Neural progenitor cell (in vitro differentiated cells): Measurements from ENCODE around the gene SLC44A1.

Source experiments
- CTCF ChIP-seq: fragments of 200-600 bp; sonication (generic); IDR thresholded peaks from 2 replicates; pipeline ENCODE4 v1.5.1; 2017; ENCODE audit warnings: antibody characterized with exemption, mild to moderate bottlenecking
- EZH2 ChIP-seq: fragments of 200-600 bp; sonication (generic); IDR thresholded peaks from 2 replicates; pipeline ENCODE4 v1.6.1; 2017; ENCODE audit warnings: antibody characterized with exemption, mild to moderate bottlenecking, moderate library complexity
- EZH2phosphoT487 ChIP-seq: fragments of 200-600 bp; sonication (generic); IDR thresholded peaks from 2 replicates; pipeline ENCODE4 v1.6.1; 2017; ENCODE audit warnings: antibody characterized with exemption

- TF ChIP-seq CTCF (no peak), EZH2phosphoT487 (no peak), EZH2 (no peak)
Observed at GRCh38 chr9:105320568-105320967, 76.1 kb downstream of the SLC44A1 start.
